HG03175 (cell line): ENCODE data around the gene KRT82.
"Not testable (repeated sequence)": the region's sequence is repeated elsewhere in the genome, so short reads cannot be mapped to it uniquely, and the experiment has no call there.

Experiments used
- ATAC-seq: cut with Tn5 transposase; IDR thresholded peaks from one replicate; pipeline ENCODE4 v1.9.1; 2021; ENCODE audit warnings: mild to moderate bottlenecking, moderate library complexity; ENCODE audit not compliant: unreplicated experiment

Gene KRT82

DNA sequence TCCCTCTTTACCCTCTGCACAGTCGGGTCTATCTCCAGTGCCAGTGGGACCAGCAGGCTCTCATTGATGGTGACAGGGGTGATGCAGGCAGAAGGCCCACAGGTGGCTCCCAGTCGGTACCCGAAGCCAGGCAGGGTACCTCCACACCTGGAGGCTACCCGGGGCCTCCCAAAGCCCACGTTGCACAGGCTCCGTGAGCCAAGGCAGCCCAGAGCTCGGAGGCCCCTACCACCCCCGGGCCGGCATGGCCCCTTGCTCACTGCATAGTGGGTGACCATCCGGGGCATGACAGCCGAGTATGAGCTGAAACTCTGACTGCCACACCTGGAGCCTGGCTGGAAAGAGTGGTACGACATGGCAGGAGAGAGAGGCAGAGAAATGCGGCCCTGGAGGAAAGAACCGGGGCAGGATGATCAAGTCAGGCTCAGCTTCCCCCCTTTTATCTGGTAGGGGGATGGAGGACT is at the start of gene KRT82:
Gene KRT82, minus strand, starts transcription at position 414 of the 464 bp plus-strand sequence. Its CDS starts 58 bp downstream, at position 356.
- no peak for ATAC-seq

DNA sequence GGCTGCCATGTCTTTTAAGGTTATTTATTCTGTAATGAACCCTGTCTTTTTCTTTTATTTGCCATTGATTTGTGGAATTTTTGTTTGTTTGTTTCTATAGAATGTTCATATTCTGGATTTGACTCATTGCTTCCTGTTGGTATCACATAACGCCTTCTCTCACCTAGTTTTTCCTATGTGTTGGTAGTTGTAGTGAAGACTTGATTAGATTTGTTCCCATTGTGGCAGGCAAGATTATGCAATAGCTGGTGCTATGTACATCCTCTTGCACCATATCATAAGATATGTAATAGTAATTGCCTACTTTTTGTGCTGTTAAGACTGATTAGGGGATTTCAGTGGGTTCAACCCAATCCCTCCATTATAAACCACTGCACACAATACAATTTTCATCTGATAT is 49.7 kb upstream of the KRT82 start:
- ATAC-seq, result no peak

DNA sequence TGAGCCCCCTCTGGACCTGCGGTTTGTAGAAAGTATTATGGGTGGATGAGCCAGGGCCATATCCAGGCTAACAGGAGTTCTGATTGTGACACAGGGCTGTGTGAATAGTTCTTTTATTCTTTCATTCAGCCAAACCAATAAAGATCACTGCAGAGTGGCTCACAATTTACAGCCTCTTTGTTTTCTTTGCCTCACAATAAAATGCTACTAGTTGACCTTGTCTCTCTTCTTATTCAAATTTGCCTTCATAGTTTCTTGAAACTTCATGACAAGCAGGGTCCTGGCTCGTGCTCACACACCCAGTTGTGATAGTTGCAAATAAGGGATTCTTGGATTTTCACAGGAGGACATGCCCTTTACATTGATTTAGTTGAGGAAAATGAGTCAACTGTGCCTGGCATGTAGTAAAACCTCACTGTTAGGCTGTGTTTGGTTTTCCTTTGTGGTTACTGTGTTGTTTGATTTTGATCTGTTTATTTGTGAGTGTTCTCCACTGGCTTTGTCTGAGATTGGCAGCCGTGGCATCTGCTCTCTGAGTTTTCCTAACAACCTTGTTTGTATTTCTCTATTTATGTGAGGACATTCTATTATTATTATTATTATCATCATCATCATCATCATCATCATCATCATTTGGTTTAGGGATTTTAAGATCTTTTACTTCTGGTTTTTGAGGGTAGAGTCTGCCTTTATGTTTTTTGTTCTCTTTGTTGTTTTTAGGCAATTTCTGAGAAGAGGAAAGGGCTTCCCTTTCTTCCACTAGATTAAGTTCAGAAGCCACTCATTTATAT is 48.5 kb upstream of the KRT82 start:
- ATAC-seq, result no peak

DNA sequence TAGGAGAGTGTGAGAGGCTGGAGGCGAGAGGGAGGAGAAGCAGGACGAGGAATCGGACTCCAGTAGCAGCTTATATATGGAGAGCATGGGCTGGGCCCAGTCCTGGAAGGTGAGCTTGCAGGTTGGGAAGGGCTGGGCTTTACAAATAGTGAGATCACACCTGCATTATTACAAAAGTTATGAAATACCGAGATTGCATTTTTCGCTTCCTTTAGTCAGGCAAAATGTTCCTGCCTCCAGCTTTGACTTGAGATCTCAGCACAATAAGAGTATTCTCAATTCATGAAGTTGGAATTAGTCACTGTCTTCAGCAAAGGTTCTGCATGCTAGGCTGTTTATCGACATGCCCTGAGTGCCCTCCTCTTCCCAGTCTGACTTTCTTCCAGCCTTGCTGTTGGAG is 46.0 kb upstream of the KRT82 start, which contains the start of gene KRT6B:
Gene KRT6B, minus strand, starts transcription at position 46 of the 400 bp plus-strand sequence. CDS start 68 bp downstream, outside the sequence.
- ATAC-seq, result no peak

DNA sequence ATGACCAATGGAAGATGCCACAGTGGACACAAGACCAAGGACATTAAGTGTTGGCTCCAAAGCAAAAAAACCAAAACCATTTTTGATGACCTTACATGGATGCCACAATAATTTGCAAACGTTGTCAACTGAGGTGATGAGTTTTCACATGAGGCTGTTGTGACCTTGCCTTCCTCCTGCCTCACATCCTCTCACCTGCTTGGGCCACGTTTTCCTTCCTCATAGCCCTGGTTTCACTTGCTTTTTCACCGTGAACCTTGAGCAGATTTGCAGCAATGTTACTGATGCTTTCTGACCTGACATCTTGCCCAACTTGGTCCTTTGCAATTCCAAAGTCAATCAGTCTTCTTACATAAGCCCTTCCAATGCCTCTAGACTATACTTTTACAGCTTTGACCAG is 42.1 kb upstream of the KRT82 start:
- ATAC-seq, result no peak

DNA sequence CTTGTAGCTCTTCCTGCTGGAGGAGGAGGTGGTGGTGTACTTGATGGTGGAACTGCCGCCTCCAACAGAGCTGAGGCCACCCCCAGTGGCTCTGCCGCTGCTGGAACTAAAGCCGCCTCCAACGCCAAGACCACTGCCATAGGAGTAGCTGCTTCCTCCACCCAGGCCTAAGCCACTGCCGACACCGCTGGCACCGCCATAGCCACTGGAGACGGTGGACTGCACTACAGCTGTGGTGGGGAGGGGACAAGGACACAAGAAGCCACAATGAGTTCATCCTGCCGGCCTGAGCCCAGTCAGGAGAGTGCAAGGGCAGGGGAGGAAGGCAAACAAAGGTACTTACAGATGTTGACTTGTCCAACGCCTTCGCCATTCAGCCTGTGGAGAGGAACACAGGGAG is 41.1 kb upstream of the KRT82 start:
- not testable (repeated sequence) for ATAC-seq

DNA sequence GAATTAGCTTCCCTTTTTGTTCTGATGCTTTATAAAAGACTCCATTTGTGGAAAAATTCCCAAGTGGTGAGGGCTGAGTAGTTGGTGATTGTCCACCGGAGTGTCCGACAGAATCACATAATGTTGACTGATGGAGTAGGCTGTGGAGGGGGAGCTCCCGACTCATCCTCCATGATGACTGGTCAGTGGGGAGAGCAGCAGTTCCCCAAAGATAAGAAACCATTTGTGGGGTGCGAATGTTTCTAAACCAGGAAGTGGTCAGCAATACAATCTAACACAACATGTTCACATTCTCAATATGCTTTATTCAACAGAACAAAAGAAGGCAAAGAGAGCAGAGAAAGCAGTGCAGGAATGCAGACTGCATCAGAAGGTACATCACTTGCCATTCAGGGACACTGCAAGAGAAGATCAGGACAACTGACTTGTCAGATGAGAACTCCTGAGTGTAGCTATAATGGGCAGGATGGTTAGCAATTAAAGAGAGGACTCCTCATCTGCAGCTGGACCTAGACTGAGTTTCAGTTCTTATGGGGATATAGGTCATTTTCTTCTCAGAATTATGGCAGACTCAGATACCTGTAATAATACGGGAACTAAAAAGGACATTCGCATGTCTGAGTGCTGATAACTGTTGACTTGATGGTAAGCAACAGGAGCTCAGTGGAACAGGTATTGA is 40.4 kb upstream of the KRT82 start:
- ATAC-seq, result no peak

DNA sequence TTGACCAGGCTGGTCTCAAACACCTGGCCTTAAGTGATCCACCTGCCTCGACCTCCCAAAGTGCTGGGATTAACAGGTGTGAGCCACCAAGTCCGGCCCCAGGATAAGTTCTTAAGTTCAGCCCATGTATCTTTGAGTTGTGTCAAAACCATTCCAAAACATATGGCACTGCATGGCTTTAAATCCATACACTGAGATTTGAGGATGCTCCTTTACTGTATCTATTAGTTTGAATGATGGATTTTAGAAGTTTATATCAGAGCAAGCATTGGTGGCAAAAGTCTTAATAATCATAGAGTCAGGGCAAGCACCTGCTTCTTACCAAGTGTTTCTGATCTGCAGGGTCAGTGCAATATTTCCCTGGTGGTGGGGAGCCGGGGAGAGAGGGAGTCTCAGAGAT is 39.7 kb upstream of the KRT82 start:
- ATAC-seq, result no peak

DNA sequence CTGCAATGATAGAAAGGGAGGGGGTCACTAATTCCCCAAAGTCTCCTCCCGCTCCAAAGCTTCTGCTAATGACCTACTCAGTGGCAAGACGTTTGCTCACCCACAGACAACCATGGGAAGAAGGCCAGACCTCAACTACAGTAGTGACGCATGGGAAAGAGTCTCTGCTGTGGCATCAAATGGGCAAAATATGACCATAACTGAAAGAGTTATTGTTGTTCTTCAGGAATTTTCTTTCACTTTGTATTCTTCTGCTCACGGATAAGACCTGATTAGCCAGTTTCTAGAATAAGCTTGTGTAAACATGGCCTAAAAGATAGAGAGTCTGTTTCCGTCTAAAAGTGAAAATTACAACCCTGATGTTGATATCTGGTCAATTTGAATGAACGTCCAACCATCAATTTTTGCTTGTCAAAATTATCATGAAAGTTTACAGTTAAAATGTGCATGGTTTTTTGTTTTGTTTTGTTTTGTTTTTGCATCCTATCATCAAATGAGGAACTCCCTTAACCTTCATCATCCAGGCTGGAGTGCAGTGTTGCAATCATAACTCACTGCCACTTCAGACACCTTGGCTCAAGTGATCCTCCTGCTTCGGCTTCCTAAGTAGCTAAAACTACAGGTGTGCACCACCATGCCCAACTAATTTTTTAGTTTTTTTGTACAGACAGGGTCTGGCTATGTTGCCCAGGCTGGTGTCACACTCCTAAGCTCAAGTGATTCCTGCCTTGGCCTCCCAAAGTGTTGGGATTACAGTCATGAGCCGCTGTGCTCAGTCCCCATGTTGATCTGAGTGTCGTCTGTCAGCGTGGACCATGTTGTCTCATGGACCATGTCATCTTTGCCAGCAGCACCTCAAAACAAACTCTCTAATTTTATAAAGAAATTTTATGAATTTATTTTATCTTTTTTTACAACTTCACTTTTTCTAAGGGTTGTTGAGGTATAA is 38.8 kb upstream of the KRT82 start:
- ATAC-seq, result no peak

DNA sequence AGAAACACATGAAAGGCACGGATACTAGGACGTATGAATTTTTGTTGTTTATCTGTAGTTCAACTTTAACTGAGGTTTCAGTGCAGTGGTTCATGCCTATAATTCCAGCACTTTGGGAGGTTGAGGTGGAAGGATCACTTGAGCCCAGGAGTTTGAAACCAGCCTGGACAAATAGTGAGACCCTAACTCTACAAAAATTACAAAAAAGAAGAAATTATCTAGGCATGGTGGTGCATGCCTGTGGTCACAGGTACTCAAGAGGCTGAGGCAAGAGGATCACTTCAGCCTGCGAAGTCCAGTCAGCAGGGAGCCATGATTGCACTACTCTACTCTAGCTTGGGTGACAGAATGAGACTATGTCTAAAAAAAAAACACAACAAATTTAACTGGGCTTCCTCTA is 37.8 kb upstream of the KRT82 start:
- no peak for ATAC-seq

DNA sequence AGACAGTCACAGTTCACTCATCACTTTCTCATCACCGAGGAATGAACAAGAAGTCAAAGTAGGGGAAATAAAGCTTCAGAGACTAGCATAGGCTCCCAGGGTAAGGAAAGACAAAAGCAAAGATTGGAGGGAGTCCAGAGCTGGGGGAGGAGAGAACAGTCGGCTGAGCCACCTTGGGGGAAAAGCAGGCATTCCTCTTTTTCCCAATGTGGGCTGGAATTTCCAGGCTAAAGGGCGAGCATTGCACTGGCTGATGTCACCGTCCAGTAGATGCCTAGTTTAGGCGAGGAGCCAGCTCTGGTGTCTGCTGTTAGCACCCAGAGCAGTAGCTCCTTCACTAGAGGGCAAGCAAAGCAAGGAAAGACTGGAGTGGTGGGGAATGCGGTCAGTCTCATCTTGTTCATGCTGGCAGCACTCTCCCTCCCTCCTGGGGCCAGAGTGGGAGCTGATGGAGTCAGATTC is 36.5 kb upstream of the KRT82 start:
- no peak for ATAC-seq

DNA sequence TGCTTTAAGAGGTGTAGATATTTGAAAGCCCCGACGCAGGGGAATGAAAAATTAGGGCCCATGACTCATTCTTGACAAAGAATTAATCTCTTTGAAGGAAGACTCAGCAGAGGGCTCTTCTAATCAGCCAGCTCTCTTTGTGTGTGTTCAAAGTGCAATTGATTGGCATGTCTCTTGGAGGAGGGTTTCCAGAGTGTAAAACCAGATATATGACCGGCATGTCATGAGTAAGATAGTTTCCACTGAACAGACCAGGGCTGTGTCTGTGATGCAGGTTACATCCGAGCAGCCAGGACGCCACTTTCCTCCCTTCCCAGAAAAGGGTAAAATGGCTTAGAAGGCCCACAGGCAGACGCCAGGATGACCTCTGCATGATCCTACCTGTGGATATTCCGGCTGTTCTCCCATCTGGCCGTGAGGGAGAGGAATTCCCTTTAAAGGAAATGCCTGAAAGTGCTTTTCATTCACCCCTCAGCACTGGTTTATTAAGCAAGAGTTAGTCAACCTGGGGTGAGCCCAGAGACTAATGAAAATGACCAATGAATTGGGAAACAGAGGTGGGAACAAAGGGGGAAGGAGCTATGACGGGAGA is 35.3 kb upstream of the KRT82 start:
- ATAC-seq, result no peak

DNA sequence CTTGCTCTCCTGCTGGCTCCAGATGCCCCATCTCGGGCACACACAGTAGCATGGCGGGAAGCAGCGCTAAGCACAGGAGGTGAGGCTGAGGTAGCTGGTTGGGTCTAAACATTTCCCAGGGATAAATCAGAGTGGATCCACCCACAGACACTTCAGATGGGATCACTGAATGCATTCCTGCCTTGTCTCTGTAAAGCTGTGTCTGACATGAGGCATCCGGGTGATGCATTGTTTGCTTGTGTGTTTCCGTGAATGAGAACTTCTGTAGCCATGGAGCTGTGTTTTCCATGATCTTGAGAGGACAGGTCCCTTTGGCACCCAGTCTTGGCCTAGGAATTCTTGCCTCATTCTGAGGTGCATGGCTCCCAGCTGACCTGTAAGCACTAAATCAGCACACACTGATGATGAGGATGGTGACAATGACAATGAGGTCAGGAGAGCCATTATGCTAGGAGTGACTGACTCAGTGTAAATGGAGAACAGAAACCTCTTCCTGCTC is 34.7 kb upstream of the KRT82 start:
- no peak for ATAC-seq

DNA sequence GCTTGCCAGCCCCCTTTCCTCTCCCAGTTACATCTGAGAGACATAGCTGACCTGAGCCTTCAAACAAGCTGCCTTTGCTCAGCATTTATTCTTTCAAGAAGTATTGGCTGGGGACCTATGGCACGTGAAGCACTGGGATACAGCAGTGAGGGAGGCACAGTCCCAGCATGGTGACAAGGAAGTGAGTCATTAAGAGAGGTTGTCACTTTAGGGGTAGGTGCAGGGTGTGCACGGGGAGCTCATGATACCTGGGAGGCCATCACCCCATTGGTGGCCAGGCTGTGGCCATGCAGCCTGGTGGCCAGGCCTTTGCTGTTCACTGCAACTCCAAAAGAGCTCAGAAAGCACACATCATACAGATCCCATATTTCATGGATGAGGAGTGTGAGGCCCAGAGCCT is 33.7 kb upstream of the KRT82 start:
- no peak for ATAC-seq

DNA sequence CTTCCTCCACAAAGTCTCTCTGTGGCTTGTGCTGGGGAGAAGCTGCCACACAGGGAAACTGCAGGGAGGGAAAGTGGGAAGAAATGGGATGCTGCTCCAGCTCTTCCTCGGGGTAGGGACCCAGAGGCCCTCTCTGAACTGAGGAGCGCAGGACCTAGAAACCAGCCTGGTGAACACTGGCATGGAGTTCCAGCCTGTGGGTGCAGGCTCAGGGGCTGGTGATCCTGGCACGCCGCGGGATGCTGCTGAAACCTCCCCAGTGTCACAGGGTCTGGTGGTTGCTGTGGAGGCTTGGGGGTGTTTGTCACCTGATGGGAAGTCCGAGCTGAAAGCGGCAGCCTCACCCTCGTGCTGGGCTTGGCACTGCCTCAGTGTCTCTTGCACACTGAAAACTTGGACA is 33.3 kb upstream of the KRT82 start:
- ATAC-seq, result no peak

DNA sequence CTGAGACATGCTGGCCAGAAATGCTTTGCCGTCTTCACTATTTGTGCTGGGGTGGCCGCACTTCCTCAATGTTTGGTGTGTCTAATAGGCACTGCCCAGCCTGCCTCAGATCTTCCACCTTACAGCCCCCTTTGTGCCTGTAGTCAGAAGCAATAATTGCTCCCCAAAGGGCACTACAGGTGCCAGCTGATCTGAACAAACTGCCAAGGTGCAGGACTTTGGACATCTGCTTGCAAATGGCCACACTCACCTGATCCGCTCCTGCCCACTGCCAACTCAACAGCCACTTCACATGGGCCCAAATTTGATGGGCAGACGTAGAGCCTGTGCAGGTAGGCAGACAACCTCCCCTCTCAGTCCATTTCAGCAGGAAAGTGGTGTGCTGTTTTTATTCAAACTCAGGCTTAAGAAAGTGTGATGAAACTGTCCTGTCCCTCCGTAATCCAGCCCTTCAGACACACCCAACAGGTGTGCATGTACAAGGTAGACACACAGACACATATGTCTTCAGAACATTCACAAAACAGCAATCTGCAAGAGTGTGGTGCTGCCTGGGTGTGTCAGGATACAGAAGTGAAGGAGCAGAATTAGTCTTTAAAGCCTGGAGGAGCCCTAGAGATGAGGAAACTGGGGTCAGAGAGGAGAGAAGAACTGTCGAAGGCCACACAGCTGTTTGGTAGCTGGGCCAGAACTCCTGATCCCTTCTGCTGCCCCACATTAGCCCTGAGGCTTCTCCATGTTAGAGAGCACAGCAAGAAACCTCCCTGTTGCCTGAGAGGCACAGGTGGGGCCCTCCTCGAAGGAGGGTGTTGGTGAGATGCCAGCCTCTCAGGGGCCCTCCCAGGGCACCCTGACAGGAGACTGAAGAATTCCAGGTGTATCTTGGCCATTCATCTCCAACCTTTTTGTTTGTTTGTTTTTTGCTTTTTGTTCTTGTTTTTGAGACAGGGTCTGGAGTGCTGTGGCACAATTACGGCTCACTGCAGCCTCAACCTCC is 32.5 kb upstream of the KRT82 start:
- no peak for ATAC-seq

DNA sequence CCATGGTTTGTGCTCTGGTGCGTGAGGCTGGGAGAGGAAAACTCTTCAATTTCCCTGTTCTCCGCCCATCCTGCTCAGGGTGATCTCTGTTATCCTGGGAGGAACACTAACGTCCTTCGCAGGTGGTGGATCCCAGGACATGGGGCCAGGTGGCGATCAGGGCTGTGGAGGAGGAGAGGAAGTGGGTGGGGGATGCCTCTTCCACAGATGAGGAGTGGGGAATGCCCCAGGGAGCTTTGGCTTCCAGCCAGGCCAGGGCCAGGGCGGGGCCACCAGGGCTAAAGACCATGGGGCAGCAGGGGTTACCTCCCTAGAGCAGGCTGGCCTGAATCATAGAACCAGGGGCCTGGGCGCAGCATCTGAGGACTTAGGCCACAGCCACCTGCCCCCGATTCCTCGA is 31.4 kb upstream of the KRT82 start:
- ATAC-seq, result no peak

DNA sequence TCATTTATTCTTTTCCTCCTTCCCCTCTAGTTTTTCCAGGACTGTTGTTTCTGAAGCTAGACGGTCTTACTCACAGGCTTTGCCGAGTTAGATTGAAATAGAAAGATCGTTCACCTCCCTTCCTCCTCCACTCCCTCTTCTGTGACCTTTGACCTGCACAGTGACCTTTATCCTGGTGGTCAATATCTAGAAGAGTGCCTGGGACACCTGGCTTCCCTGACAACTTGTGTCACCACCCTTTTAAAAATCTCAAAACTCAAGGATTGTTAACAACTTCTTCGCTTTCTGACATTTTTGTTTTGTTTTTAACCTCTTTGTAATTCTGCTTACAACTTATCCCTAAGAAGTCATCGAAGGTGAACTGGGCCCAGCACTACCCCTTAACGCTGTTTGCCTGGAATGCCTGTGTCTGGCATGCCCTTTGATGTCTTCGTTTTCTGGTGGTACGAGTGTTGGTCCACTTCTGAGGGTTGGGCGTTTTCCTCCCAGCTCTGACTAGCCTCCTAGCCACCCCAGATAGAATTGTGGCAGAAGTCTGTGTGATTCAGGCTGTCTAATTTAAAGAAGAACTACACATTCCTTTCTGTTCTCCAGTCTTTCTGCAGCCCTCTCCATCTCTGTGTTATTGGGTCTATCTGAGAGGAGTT is 30.8 kb upstream of the KRT82 start:
- ATAC-seq, result no peak
